Mammary microvascular endothelial cell (primary cell): Measurements from ENCODE around the gene NADSYN1. TPM values are rescaled to one million over a fixed set of nuclear protein-coding genes. Genes with fewer than 3 reads are reported as not detected.

ENCODE experiments used
- total RNA-seq: library from RNA; depleted of rRNA; stranded (reverse); fragments of >200 nt; gene quantifications from 2 replicates; pipeline ENCODE4 v1.2.3, GENCODE V29; 2015

Gene NADSYN1
- total RNA-seq = 65.7 and 70.7 TPM in 2 replicates

DNA sequence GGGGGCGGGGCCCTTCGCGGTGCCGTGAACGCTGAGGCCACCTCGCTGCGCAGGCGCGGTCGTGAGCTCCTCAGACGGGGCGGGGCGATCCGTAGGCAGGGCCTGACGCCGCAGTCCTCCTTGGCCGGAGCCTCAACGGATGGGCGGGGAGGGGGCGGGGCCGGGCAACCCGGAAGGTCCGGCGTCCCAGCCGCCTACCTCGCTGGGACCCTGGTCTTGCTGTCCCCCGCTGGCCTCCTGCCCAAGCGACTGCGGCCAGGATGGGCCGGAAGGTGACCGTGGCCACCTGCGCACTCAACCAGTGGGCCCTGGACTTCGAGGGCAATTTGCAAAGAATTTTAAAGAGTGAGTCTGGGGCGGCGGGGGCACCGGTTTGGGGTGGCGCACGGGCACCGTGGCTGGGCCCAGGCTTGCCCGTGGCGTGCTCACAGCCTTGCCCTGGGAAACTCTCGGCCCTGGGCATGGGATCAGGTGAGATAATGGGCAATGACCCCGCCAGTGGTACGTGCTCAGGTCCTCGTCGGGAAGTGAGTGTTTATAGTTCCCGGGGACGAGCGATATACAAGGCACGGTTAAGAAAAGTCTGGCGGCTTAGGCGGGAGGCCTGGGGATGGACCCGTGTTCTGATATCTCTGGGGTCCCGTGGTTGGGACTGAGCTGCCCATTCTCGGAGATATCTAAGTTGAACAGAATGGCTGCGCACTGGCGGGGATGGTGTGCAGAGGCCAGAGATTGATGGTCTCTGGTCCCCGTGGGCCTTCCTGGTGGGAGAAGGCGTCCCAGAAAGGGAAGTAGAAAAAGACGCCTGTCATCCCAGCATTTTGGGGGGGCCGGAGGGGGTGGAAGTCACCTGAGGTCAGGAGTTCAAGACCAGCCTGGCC is at the start of gene NADSYN1:
Gene NADSYN1 (plus strand): TSS at position 167 of the 881 bp plus-strand sequence. CDS start 94 bp downstream, at position 261.

DNA sequence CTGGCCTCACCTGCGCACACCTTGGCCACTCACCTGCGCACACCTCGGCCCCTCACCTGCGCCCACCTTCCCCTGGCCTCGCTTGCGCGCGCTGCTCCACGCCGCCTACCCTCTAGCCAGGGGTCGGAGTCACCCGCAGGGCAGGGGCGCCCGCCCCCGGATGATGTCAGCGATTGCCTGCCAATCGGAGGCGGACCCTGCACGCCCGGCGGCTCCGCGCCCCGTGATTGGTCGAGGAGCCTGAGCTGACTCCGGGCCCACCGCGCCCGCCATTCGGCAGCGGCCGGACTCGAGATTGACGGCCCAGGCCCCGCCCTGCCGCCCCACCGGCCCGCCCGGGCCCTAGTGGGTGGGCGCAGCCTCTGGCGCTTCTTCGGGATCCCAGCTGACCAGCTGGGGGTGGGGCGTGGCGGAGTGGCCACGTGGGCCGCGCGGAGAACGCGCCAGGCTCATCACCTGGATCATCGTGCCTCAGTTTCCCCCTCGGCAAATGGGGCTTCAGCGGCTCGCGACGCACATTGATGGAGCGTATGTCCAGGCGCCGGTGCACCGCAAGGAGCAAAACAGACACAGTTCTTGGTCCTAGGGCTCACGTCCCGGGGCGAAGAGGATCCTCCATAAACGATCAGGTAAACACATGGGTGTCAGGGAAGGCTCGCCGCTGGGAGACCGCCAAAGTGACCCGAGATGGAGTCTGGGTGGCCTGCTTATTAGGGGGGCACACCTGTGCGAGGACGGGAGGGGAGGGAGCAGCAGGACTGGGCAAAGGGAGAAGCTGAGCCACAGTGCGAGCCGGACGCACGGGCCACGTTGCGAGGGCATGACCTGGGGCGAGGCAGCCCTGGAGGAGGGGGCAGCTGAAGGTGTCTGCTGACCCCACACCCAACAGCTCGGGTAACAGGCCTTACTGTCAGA is 4.5 kb upstream of the NADSYN1 start, which contains the start of gene DHCR7:
Gene DHCR7 (minus strand): TSS at position 137 of the 915 bp plus-strand sequence. CDS start 3,441 bp downstream, outside the sequence.

DNA sequence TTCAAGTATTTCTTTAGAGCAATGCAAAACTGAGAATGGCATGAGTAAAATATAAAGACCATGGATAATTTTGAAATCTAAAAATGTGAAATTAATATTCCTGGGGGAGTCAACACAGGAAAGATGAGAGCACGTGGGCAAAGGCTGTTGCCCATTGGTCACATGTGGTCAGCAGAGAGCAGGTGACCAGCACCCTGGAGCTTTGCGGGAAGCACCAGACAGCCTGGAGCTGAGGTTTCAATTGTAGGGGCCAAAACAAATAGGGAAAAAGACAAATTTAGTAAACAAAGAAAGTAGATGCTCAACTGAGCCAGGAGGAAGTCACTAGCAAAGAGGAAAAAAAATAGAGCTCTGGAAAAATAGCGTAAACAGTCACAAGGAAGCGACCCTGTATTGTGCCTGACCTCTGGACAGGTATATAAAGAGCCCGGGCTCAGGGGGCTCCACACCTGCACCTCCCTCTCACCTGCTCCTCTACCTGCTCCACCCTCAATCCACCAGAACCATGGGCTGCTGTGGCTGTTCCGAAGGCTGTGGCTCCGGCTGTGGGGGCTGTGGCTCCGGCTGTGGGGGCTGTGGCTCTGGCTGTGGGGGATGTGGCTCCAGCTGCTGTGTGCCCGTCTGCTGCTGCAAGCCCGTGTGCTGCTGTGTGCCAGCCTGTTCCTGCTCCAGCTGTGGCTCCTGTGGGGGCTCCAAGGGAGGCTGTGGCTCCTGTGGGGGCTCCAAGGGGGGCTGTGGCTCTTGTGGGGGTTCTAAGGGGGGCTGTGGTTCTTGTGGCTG is 74.0 kb downstream of the NADSYN1 start, which contains the start of gene KRTAP5-7:
Gene KRTAP5-7 (plus strand): TSS at position 472 of the 780 bp plus-strand sequence. CDS start 34 bp downstream, at position 506.

DNA sequence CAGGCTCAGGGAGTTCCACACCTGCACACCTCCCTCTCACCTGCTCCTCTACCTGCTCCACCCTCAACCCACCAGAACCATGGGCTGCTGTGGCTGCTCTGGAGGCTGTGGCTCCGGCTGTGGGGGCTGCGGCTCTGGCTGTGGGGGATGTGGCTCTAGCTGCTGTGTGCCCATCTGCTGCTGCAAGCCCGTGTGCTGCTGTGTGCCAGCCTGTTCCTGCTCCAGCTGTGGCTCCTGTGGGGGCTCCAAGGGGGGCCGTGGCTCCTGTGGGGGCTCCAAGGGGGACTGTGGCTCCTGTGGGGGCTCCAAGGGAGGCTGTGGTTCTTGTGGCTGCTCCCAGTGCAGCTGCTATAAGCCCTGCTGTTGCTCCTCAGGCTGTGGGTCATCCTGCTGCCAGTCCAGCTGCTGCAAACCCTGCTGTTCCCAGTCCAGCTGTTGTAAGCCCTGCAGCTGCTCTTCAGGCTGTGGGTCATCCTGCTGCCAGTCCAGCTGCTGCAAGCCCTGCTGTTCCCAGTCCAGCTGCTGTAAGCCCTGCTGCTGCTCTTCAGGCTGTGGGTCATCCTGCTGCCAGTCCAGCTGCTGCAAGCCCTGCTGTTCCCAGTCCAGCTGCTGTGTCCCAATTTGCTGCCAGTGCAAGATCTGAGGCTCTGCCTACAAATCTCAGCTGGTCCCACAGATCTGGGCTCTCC is 85.1 kb downstream of the NADSYN1 start, which contains the start of gene KRTAP5-8:
Gene KRTAP5-8 (plus strand): TSS at position 49 of the 689 bp plus-strand sequence. CDS start 31 bp downstream, at position 80.

DNA sequence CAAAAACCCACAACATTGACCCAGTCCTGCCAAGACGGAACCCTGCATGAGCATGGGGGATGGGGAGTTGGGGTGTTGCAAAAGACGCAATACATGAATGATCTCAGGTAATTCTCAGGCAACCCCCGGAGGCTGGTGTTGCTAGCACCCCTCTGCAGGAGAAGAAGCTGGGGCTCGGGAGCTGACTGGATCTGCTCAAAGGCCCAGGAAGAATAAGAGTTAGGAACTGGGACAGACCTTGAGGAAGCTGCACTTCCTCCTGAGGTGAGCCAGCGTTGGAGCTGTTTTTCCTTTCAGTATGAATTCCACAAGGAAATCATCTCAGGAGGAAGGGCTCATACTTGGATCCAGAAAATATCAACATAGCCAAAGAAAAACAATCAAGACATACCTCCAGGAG is 95.1 kb downstream of the NADSYN1 start, which contains the start of gene KRTAP5-9:
Gene KRTAP5-9 (plus strand): TSS at position 301 of the 400 bp plus-strand sequence. CDS start 238 bp downstream, outside the sequence.

Other genes with a start within 250 kb of the NADSYN1 start
- gene SHANK2, start 200.6 kb upstream of the NADSYN1 start, total RNA-seq = 0.07 TPM in 1 of 2 replicates, not detected in the other
- gene DHCR7, start 4.8 kb upstream of the NADSYN1 start, total RNA-seq = 54.8 and 61.7 TPM in 2 replicates
- not detected in 2 replicates for gene KRTAP5-7, start 74.1 kb downstream of the NADSYN1 start, total RNA-seq
- gene KRTAP5-8, start 84.8 kb downstream of the NADSYN1 start, total RNA-seq = not detected in 2 replicates
- gene KRTAP5-9, start 95.2 kb downstream of the NADSYN1 start, total RNA-seq = 0.20 TPM in 1 of 2 replicates, not detected in the other
- gene KRTAP5-10, start 112.4 kb downstream of the NADSYN1 start, total RNA-seq = not detected in 2 replicates
- not detected in 2 replicates for gene KRTAP5-11, start 129.7 kb downstream of the NADSYN1 start, total RNA-seq